HG03280 (cell line): ENCODE data around the gene DDX27.

Experiments used
- ATAC-seq: cut with Tn5 transposase; IDR thresholded peaks from one replicate; pipeline ENCODE4 v1.9.1; 2021; ENCODE audit warnings: mild to moderate bottlenecking, moderate library complexity; ENCODE audit not compliant: unreplicated experiment

DDX27 gene

GRCh38 chr20:49276961-49277785, 58.0 kb downstream of the DDX27 start:
- no peak for ATAC-seq

- no peak for ATAC-seq
These were observed 58.5 kb downstream of the DDX27 start for GRCh38 chr20:49277786-49278035.

- peak; percentile 86 for ATAC-seq
These were observed 59.0 kb downstream of the DDX27 start, which contains the start of gene ZNFX1 for GRCh38 chr20:49278036-49278817. Gene ZNFX1, minus strand, starts transcription at chr20:49278057. Its CDS starts 2,218 bp downstream, at chr20:49275839.

GRCh38 chr20:49278818-49279676, 59.8 kb downstream of the DDX27 start:
- ATAC-seq, result no peak

- ATAC-seq, result no peak
These were observed 60.7 kb downstream of the DDX27 start for GRCh38 chr20:49279677-49280462.

GRCh38 chr20:49280463-49281058, 61.3 kb downstream of the DDX27 start:
- ATAC-seq, result no peak

- no peak for ATAC-seq
These were observed 62.1 kb downstream of the DDX27 start for GRCh38 chr20:49281059-49281912.

- no peak for ATAC-seq
These were observed 62.8 kb downstream of the DDX27 start for GRCh38 chr20:49281913-49282467.

- ATAC-seq, result no peak
These were observed 63.5 kb downstream of the DDX27 start for GRCh38 chr20:49282584-49283171.

- no peak for ATAC-seq
These were observed 64.0 kb downstream of the DDX27 start for GRCh38 chr20:49283176-49283702.

GRCh38 chr20:49283703-49284625, 64.7 kb downstream of the DDX27 start:
- no peak for ATAC-seq

- ATAC-seq, result no peak
These were observed 65.6 kb downstream of the DDX27 start for GRCh38 chr20:49284818-49285217.

GRCh38 chr20:49285233-49285668, 66.0 kb downstream of the DDX27 start:
- no peak for ATAC-seq

GRCh38 chr20:49285813-49286494, 66.7 kb downstream of the DDX27 start:
- no peak for ATAC-seq

- no peak for ATAC-seq
These were observed 67.7 kb downstream of the DDX27 start for GRCh38 chr20:49286689-49287551.
